Type B pancreatic cell (in vitro differentiated cells): Measurements from ENCODE around the gene PHACTR1. TPM values are rescaled to one million over a fixed set of nuclear protein-coding genes. Genes with fewer than 3 reads are reported as not detected.

ENCODE experiments used
- DNase-seq: peaks from one replicate; pipeline ENCODE4 v3.0.0; 2021; ENCODE audit warnings: mixed read lengths; ENCODE audit not compliant: unreplicated experiment; ENCODE audit errors: extremely low spot score
- H3K27ac Mint-ChIP-seq: 2 replicates; pipeline ENCODE4 v1.8.0; 2021; ENCODE audit warnings: mild to moderate bottlenecking, mixed read lengths
- H3K27me3 Mint-ChIP-seq: 2 replicates; pipeline ENCODE4 v1.8.0; 2021; ENCODE audit warnings: mixed read lengths
- H3K36me3 Mint-ChIP-seq: 2 replicates; pipeline ENCODE4 v1.8.0; 2021; ENCODE audit warnings: mixed read lengths
- H3K4me1 Mint-ChIP-seq: one replicate; pipeline ENCODE4 v1.8.0; 2021; ENCODE audit warnings: mixed read lengths; ENCODE audit not compliant: unreplicated experiment
- H3K4me3 Mint-ChIP-seq: 2 replicates; pipeline ENCODE4 v1.8.0; 2021; ENCODE audit warnings: mild to moderate bottlenecking, mixed read lengths
- H3K9me3 Mint-ChIP-seq: 2 replicates; pipeline ENCODE4 v1.8.0; 2021; ENCODE audit warnings: mixed read lengths
- total RNA-seq: library from RNA; stranded (reverse); gene quantifications from 2 replicates; pipeline ENCODE4 v1.2.1, GENCODE V29; 2021; ENCODE audit warnings: low replicate concordance
- TF ChIP-seq, protein P1 (sequence below): fragments of 200-600 bp; sonication (generic); conservative IDR thresholded peaks from 2 replicates; pipeline ENCODE4 v1.5.0; 2021; ENCODE audit warnings: antibody characterized with exemption, mild to moderate bottlenecking

Gene PHACTR1
- total RNA-seq, 1 donor from 2014 or later, result 12.3 TPM

DNA sequence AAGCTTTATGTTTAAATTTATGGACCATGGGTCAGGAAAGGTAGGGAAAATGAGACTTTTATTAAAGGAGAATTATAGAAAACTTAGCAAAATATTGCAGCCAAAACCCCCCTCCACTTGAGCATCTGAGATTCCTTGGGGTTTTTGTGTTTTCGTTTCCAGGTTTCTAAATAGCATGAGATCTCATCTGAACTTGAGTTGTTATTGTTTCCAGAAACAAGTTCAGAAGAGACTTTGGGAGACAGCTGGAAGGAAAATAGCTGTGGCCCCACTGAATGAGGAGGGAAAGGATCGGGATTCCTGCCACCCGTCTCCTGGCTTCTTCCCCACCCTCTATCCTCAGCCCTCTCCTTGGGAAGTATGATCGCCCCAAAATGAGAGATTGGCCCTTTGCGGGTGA, 536.2 kb downstream of the PHACTR1 start:
- TF ChIP-seq, protein P1, sequence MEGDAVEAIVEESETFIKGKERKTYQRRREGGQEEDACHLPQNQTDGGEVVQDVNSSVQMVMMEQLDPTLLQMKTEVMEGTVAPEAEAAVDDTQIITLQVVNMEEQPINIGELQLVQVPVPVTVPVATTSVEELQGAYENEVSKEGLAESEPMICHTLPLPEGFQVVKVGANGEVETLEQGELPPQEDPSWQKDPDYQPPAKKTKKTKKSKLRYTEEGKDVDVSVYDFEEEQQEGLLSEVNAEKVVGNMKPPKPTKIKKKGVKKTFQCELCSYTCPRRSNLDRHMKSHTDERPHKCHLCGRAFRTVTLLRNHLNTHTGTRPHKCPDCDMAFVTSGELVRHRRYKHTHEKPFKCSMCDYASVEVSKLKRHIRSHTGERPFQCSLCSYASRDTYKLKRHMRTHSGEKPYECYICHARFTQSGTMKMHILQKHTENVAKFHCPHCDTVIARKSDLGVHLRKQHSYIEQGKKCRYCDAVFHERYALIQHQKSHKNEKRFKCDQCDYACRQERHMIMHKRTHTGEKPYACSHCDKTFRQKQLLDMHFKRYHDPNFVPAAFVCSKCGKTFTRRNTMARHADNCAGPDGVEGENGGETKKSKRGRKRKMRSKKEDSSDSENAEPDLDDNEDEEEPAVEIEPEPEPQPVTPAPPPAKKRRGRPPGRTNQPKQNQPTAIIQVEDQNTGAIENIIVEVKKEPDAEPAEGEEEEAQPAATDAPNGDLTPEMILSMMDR, result no peak
- H3K27me3 Mint-ChIP-seq, result no peaks in the 10 kb centered on the region
- peaks cover 18% of the 10 kb centered on the region for H3K4me1 Mint-ChIP-seq
- H3K4me3 Mint-ChIP-seq, result no peak overlapping the region
- no peaks in the 10 kb centered on the region for H3K36me3 Mint-ChIP-seq
- H3K9me3 Mint-ChIP-seq, result peaks cover 5% of the 10 kb centered on the region
- no peak overlapping the region for H3K27ac Mint-ChIP-seq
- DNase-seq, result no peak

DNA sequence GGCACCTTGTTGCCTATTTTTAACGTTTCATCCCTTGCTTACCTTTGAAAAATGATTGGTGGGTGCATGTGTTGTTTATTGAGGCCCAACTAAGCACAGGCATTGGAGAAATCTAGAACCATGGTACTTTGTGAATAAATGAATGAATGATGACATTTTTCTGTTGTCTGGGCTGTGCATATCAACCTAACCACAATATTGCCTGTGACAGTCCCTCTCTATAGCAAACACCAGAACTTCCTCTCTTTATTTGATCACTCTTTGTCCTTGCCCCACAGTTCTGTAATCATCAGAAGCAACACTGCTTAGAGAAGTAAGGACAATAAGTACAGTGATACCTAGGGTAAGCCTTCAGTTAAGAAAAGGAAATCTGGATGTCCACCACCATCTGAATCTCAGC, 536.7 kb downstream of the PHACTR1 start:
- H3K27me3 Mint-ChIP-seq, result no peaks in the 10 kb centered on the region
- H3K4me3 Mint-ChIP-seq, result no peak overlapping the region
- H3K36me3 Mint-ChIP-seq, result no peaks in the 10 kb centered on the region
- no peak for DNase-seq
- TF ChIP-seq, protein P1, result no peak
- peaks cover 5% of the 10 kb centered on the region for H3K9me3 Mint-ChIP-seq
- peaks cover 14% of the 10 kb centered on the region for H3K4me1 Mint-ChIP-seq
- H3K27ac Mint-ChIP-seq, result no peak overlapping the region

DNA sequence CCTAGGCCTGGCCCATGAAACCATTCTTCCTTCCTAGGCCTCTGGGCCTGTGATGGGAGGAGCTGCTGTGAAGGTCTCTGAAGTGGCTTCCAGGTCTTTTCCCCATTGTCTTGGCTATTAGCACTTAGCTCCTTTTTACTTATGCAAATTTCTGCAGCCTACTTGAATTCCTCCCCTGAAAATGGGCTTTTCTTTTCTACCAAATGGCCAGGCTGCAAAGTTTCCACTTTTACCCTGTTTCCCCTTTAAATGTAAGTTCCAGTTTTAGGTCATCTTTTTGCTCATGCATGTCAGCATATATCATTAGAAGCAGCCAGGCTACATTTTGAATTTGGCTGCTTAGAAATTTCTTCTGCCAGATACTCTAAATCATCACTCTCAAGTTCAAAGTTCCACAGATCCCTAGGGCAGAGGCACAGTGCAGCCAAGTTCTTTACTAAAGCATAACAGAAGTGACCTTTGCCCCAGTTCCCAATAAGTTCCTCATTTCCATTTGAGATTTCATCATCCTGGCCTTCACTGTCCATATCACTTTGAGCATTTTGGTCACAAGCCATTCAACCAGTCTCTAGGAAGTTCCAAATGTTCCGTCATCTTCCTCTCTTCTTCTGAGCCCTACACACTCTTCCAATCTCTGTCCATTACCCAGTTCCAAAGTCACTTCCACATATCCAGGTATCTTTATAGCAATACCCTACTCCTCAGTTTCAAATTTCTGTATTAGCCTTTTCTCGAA, 539.9 kb downstream of the PHACTR1 start:
- no peaks in the 10 kb centered on the region for H3K27me3 Mint-ChIP-seq
- H3K4me1 Mint-ChIP-seq, result peaks cover 12% of the 10 kb centered on the region
- no peak overlapping the region for H3K4me3 Mint-ChIP-seq
- TF ChIP-seq, protein P1, result no peak
- no peak overlapping the region for H3K27ac Mint-ChIP-seq
- peaks cover 5% of the 10 kb centered on the region for H3K9me3 Mint-ChIP-seq
- no peak for DNase-seq
- H3K36me3 Mint-ChIP-seq, result no peaks in the 10 kb centered on the region

DNA sequence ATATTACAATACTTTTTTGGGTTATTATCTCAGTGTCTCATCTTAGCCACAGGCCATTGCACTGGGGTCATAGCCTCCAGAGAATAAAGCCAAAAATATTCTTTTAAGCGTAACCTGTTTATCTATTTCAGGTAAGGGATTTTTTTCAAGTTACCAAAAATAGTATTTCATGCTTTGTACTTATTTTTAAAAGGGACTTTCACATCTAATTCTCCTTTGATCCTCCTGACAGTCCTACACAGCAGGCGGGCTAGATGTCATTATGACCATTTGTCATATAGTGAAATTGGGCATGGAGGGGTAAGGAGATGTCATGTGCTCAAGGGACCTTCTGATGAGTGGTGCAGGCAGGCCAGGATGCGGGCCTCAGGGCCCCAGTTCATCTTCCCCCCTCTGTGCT, 542.8 kb downstream of the PHACTR1 start:
- H3K4me1 Mint-ChIP-seq, result peaks cover 12% of the 10 kb centered on the region
- no peaks in the 10 kb centered on the region for H3K27me3 Mint-ChIP-seq
- H3K36me3 Mint-ChIP-seq, result no peaks in the 10 kb centered on the region
- H3K4me3 Mint-ChIP-seq, result no peak overlapping the region
- DNase-seq, result no peak
- TF ChIP-seq, protein P1, result no peak
- peaks cover 5% of the 10 kb centered on the region for H3K9me3 Mint-ChIP-seq
- no peak overlapping the region for H3K27ac Mint-ChIP-seq

DNA sequence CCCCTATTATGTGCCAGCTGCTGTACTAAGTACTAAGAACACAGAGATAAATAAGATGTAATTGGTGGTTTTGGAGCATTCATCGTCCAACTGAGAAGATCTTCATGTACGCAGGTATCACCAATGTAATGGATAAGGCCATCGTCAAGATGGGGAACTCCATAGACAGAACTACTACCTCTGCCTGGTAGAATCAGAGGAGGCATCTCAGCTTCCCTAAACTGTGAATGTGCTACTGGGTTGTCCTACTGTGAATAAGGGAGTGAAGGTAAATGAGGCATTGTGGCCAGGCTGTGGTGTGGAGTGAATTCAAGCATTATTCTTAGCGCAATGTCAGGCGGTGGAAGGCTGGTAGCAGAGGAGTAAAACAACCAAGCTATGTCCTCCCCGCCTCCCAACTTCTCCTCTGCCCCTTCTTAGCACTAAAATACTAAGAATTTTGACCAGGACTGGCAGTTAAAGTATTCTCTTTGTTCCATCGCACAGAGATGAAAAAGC, 543.6 kb downstream of the PHACTR1 start:
- no peak for DNase-seq
- Mint-ChIP-seq H3K9me3 (peaks cover 2% of the 10 kb centered on the region), H3K27ac (no peak overlapping the region), H3K4me3 (no peak overlapping the region), H3K36me3 (no peaks in the 10 kb centered on the region), H3K4me1 (peaks cover 12% of the 10 kb centered on the region), H3K27me3 (no peaks in the 10 kb centered on the region)
- TF ChIP-seq, protein P1, result no peak
